Ramos (cell line): ENCODE results near the gene LRIG2.
"Not testable (repeated sequence)": the region's sequence is repeated elsewhere in the genome, so short reads cannot be mapped to it uniquely, and the experiment has no call there.

Source experiments
- in situ Hi-C: fragments of 300-500 bp; cut with MboI; formaldehyde crosslinking; loops from one replicate; pipeline ENCODE4 v1.14.3; 2022; ENCODE audit warnings: low sequenced_read_pairs; ENCODE audit not compliant: unreplicated experiment

The LRIG2 gene

GRCh38 chr1:113055570-113055969, 17.4 kb upstream of the LRIG2 start:
- in situ Hi-C loops = no loop called here

GRCh38 chr1:113057006-113057405, 16.0 kb upstream of the LRIG2 start:
- in situ Hi-C loops = no loop called here

- in situ Hi-C loops = no loop called here
Measured at GRCh38 chr1:113058941-113059706, 13.9 kb upstream of the LRIG2 start.

GRCh38 chr1:113063456-113063855, 9.5 kb upstream of the LRIG2 start:
- in situ Hi-C loops = not testable (repeated sequence)

- in situ Hi-C loops = no loop called here
Measured at GRCh38 chr1:113072141-113072756, 749 bp upstream of the LRIG2 start.

- in situ Hi-C loops = no loop called here
Measured at GRCh38 chr1:113073479-113073950, 517 bp downstream of the LRIG2 start.

- in situ Hi-C loops = no loop called here
Measured at GRCh38 chr1:113074237-113074636, 1.2 kb downstream of the LRIG2 start.

- in situ Hi-C loops = not testable (repeated sequence)
Measured at GRCh38 chr1:113077978-113078377, 5.0 kb downstream of the LRIG2 start.

- in situ Hi-C loops = no loop called here
Measured at GRCh38 chr1:113086541-113086940, 13.5 kb downstream of the LRIG2 start.

- in situ Hi-C loops = no loop called here
Measured at GRCh38 chr1:113088972-113089371, 16.0 kb downstream of the LRIG2 start.

- in situ Hi-C loops = no loop called here
Measured at GRCh38 chr1:113090051-113090450, 17.1 kb downstream of the LRIG2 start.

GRCh38 chr1:113091988-113092594, 19.1 kb downstream of the LRIG2 start:
- in situ Hi-C loops = no loop called here

GRCh38 chr1:113094506-113094905, 21.5 kb downstream of the LRIG2 start:
- in situ Hi-C loops = no loop called here

GRCh38 chr1:113095790-113096455, 22.9 kb downstream of the LRIG2 start:
- in situ Hi-C loops = no loop called here

- in situ Hi-C loops = no loop called here
Measured at GRCh38 chr1:113096493-113096892, 23.5 kb downstream of the LRIG2 start.

- in situ Hi-C loops = no loop called here
Measured at GRCh38 chr1:113101588-113101987, 28.6 kb downstream of the LRIG2 start.

- in situ Hi-C loops = no loop called here
Measured at GRCh38 chr1:113103048-113103447, 30.1 kb downstream of the LRIG2 start.

- in situ Hi-C loops = no loop called here
Measured at GRCh38 chr1:113103977-113104376, 31.0 kb downstream of the LRIG2 start.

- in situ Hi-C loops = no loop called here
Measured at GRCh38 chr1:113106910-113107309, 33.9 kb downstream of the LRIG2 start.

- in situ Hi-C loops = no loop called here
Measured at GRCh38 chr1:113109908-113110554, 37.0 kb downstream of the LRIG2 start.
